Heart left ventricle (tissue), 13 donors: ENCODE data around the gene OR2J1.
"Not testable (repeated sequence)": the region's sequence is repeated elsewhere in the genome, so short reads cannot be mapped to it uniquely, and the experiment has no call there.

Source experiments
- CTCF ChIP-seq, 12 donors: fragments of 200-600 bp; sonication (generic) in 4 of 12; IDR thresholded peaks; one replicate each; pipeline versions ENCODE4 v1.5.0 to v1.8.0; 2018 to 2022; ENCODE audit warnings: antibody characterized with exemption in 12 of 12, mild to moderate bottlenecking in 5 of 12
- POLR2A ChIP-seq, 2 donors: fragments of 450-650 bp; IDR thresholded peaks; one replicate each; pipeline ENCODE4 v1.6.1; 2017; ENCODE audit warnings: antibody characterized with exemption in 2 of 2, mild to moderate bottlenecking in 2 of 2, moderate library complexity in 2 of 2
- donor health status: ischemic (EF 13 %, LVEDD 7.1; RV severe dilation, severe dysfunction).
- donor health status: DM: no; HTN: yes; CAD: no.
- donor health status: DM: no; HTN: no; CAD: no.
- donor health status: ischemic (EF 25% LVEDD 6.9; RV normal size, moderate dysfunction).
- donor health status: ischemic (EF 25% LVEDD 5.7; RV mildly dilated, moderate dysfunction).
- donor health status: ischemic (EF 35%, LVEDD 5.7; RV mildly dilated, moderate dysfunction).
- donor health status: nonischemic (EF 11% LVEDD 7.7; RV severe dilation, severe dysfunction).
- donor health status: DM: yes; HTN: yes; CAD: no.
- donor health status: PGD.
- donor health status: ischemic (EF 29% LVEDD 5.4; RV normal size, mild dysfunction).
- donor health status: nonischemic (EF 23%, LVEDD 6.1; RV moderate dilation, normal function).

- not testable (repeated sequence) for TF ChIP-seq CTCF, POLR2A (IDR thresholded peaks at IDR 0.05)
These were observed 15.7 kb downstream of the OR2J1 start for GRCh38 chr6:29114964-29115363.
